ENCODE data around the gene CD48.

DNA sequence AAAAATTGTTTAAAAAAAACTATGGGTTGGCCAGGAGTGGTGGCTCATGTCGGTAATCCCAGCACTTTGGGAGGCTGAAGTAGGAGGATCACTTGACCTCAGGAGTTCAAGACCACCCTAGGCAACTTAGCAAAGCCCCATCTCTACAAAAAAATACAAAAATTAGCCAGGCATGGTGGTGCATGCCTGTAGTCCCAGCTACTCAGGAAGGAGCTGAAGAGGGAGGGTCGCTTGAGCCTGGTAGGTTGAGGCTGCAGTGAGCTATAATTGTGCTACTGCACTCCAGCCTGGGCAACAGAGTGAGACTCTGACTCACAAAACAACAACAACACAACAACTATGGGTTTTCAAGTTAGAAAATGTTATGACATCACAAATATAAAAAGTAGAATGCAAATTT is 43.8 kb upstream of the CD48 start:
- TF ChIP-seq, protein P1, sequence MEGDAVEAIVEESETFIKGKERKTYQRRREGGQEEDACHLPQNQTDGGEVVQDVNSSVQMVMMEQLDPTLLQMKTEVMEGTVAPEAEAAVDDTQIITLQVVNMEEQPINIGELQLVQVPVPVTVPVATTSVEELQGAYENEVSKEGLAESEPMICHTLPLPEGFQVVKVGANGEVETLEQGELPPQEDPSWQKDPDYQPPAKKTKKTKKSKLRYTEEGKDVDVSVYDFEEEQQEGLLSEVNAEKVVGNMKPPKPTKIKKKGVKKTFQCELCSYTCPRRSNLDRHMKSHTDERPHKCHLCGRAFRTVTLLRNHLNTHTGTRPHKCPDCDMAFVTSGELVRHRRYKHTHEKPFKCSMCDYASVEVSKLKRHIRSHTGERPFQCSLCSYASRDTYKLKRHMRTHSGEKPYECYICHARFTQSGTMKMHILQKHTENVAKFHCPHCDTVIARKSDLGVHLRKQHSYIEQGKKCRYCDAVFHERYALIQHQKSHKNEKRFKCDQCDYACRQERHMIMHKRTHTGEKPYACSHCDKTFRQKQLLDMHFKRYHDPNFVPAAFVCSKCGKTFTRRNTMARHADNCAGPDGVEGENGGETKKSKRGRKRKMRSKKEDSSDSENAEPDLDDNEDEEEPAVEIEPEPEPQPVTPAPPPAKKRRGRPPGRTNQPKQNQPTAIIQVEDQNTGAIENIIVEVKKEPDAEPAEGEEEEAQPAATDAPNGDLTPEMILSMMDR (IDR thresholded peaks at IDR 0.05), result no peak
- no peak for TF ChIP-seq POLR2A (IDR thresholded peaks at IDR 0.05; ENCODE audit: low read depth)
